Adipocyte (in vitro differentiated cells): ENCODE data around the gene CAMK1G.

Experiments used
- DNase-seq: peaks from one replicate; pipeline ENCODE4 v3.0.0-alpha.2; 2015; ENCODE audit warnings: low read depth
- H3K27me3 ChIP-seq: replicated peaks from 2 replicates; pipeline ENCODE4 v1.7.0; 2013; ENCODE audit warnings: mild to moderate bottlenecking, low read length, moderate library complexity; ENCODE audit not compliant: control insufficient read depth, insufficient read depth
- H3K36me3 ChIP-seq: 2 replicates; pipeline ENCODE4 v1.7.0; 2013; ENCODE audit warnings: low read length, mild to moderate bottlenecking, moderate library complexity; ENCODE audit not compliant: control insufficient read depth, insufficient read depth, severe bottlenecking
- H3K4me1 ChIP-seq: 2 replicates; pipeline ENCODE4 v1.7.0; 2013; ENCODE audit warnings: mild to moderate bottlenecking, low read length, moderate library complexity; ENCODE audit not compliant: control insufficient read depth, insufficient read depth
- H3K4me3 ChIP-seq: 2 replicates; pipeline ENCODE4 v1.7.0; 2013; ENCODE audit warnings: mild to moderate bottlenecking, low read length, moderate library complexity
- H3K9ac ChIP-seq: 2 replicates; pipeline ENCODE4 v1.7.0; 2013; ENCODE audit warnings: mild to moderate bottlenecking, low read length, moderate library complexity
- H3K9me3 ChIP-seq: 2 replicates; pipeline ENCODE4 v1.7.0; 2013; ENCODE audit warnings: mild to moderate bottlenecking, low read length, moderate library complexity; ENCODE audit not compliant: control insufficient read depth

Gene CAMK1G

GRCh38 chr1:209601809-209602657, 18.5 kb downstream of the CAMK1G start:
- peak; percentile 81 for DNase-seq
- no peak overlapping the region for H3K4me3 ChIP-seq
- H3K27me3 ChIP-seq = no peaks in the 10 kb centered on the region
- H3K4me1 ChIP-seq = peaks cover 2% of the 10 kb centered on the region
- no peaks in the 10 kb centered on the region for H3K9me3 ChIP-seq
- H3K36me3 ChIP-seq = no peaks in the 10 kb centered on the region
- H3K9ac ChIP-seq = no peak overlapping the region

DNA sequence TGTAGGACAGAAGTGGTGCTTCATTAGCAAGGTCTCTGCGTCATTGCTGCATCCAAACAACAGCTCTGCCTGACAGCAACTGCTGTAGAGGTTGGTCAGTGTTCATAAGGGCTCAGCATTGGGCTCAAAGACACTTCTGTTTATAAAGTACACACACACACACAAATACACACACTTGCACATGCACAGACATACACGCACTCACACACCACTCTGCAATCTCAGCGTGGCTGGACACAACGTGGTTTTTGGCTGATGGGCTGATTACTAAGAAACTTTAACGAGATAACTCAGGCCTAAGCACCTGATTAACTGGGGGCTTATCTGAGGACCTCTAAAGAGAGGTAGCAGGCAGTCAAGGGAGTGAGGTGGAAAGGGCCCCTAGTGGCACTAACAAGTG, 20.4 kb downstream of the CAMK1G start:
- no peak overlapping the region for H3K9ac ChIP-seq
- no peak for DNase-seq
- no peaks in the 10 kb centered on the region for H3K27me3 ChIP-seq
- no peaks in the 10 kb centered on the region for H3K9me3 ChIP-seq
- H3K4me1 ChIP-seq = peaks cover 8% of the 10 kb centered on the region
- H3K4me3 ChIP-seq = no peak overlapping the region
- no peaks in the 10 kb centered on the region for H3K36me3 ChIP-seq

- Histone ChIP-seq H3K9me3 (no peaks in the 10 kb centered on the region), H3K36me3 (no peaks in the 10 kb centered on the region), H3K4me3 (no peak overlapping the region), H3K27me3 (no peaks in the 10 kb centered on the region), H3K9ac (no peak overlapping the region), H3K4me1 (peaks cover 7% of the 10 kb centered on the region)
- peak; percentile 40 for DNase-seq
Observed at GRCh38 chr1:209607102-209607794, 23.7 kb downstream of the CAMK1G start.

DNA sequence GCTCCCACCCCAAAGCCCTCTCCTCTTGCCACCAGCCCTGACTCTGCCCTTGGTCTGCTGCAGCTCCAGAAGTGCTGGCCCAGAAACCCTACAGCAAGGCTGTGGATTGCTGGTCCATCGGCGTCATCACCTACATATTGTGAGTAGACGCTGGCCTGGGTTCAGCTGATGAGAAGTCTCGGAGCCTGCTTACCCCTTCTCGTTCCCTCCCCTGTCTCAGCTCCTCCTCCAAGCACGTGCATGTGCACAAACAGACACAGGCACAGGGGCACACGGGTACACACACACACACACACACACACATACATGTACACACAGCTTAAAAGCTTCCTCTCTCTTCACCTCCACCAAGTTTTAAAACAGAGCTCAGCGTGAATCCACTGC, 24.3 kb downstream of the CAMK1G start:
- Histone ChIP-seq H3K9me3 (no peaks in the 10 kb centered on the region), H3K4me1 (peaks cover 6% of the 10 kb centered on the region), H3K9ac (no peak overlapping the region), H3K27me3 (no peaks in the 10 kb centered on the region), H3K4me3 (no peak overlapping the region), H3K36me3 (no peaks in the 10 kb centered on the region)
- no peak for DNase-seq

GRCh38 chr1:209609041-209609790, 25.7 kb downstream of the CAMK1G start:
- Histone ChIP-seq H3K27me3 (no peaks in the 10 kb centered on the region), H3K4me3 (no peak overlapping the region), H3K4me1 (peaks cover 6% of the 10 kb centered on the region), H3K9me3 (no peaks in the 10 kb centered on the region), H3K9ac (no peak overlapping the region), H3K36me3 (no peaks in the 10 kb centered on the region)
- no peak for DNase-seq

GRCh38 chr1:209609791-209610630, 26.5 kb downstream of the CAMK1G start:
- no peaks in the 10 kb centered on the region for H3K27me3 ChIP-seq
- H3K4me3 ChIP-seq = no peak overlapping the region
- H3K36me3 ChIP-seq = peaks cover 6% of the 10 kb centered on the region
- no peaks in the 10 kb centered on the region for H3K9me3 ChIP-seq
- H3K4me1 ChIP-seq = peaks cover 6% of the 10 kb centered on the region
- no peak overlapping the region for H3K9ac ChIP-seq
- DNase-seq = no peak

DNA sequence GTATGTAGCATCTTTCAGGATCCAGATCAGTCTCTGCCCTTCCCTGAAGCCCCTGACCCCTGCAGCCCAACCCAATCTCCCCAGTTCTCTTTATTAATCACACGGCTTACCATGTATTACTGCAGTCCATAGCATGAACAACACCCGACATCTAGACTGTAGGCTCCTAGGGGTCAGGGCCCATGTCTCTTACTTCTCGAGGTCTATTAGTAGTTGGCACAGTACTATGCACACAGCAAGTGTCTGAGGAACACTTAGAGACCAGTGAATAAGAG, 27.1 kb downstream of the CAMK1G start:
- Histone ChIP-seq H3K4me1 (peaks cover 6% of the 10 kb centered on the region), H3K9me3 (no peaks in the 10 kb centered on the region), H3K36me3 (peaks cover 9% of the 10 kb centered on the region), H3K27me3 (no peaks in the 10 kb centered on the region), H3K9ac (no peak overlapping the region), H3K4me3 (no peak overlapping the region)
- no peak for DNase-seq

DNA sequence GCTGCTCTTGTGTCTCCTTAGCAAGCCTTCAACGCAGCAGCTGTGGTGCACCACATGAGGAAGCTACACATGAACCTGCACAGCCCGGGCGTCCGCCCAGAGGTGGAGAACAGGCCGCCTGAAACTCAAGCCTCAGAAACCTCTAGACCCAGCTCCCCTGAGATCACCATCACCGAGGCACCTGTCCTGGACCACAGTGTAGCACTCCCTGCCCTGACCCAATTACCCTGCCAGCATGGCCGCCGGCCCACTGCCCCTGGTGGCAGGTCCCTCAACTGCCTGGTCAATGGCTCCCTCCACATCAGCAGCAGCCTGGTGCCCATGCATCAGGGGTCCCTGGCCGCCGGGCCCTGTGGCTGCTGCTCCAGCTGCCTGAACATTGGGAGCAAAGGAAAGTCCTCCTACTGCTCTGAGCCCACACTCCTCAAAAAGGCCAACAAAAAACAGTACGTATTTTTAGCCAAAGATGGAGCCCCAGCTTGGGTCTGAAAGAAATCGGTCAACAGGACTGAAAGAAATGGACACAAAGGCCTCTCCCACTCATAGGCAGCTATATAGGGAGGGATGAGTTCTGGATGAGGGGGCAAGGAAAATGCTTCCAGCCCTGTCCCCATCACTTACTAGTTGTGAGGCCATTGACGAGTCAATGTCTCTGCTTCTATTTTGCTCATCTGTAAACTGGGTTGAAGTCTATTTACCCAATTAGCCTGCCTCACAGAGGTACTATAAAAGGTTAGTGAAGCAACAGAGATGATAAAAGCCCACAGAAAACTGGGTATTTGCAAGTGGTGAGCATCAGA, 28.5 kb downstream of the CAMK1G start:
- H3K9ac ChIP-seq = no peak overlapping the region
- peaks cover 6% of the 10 kb centered on the region for H3K4me1 ChIP-seq
- H3K36me3 ChIP-seq = peaks cover 19% of the 10 kb centered on the region
- H3K9me3 ChIP-seq = no peaks in the 10 kb centered on the region
- H3K4me3 ChIP-seq = no peak overlapping the region
- no peak for DNase-seq
- no peaks in the 10 kb centered on the region for H3K27me3 ChIP-seq

DNA sequence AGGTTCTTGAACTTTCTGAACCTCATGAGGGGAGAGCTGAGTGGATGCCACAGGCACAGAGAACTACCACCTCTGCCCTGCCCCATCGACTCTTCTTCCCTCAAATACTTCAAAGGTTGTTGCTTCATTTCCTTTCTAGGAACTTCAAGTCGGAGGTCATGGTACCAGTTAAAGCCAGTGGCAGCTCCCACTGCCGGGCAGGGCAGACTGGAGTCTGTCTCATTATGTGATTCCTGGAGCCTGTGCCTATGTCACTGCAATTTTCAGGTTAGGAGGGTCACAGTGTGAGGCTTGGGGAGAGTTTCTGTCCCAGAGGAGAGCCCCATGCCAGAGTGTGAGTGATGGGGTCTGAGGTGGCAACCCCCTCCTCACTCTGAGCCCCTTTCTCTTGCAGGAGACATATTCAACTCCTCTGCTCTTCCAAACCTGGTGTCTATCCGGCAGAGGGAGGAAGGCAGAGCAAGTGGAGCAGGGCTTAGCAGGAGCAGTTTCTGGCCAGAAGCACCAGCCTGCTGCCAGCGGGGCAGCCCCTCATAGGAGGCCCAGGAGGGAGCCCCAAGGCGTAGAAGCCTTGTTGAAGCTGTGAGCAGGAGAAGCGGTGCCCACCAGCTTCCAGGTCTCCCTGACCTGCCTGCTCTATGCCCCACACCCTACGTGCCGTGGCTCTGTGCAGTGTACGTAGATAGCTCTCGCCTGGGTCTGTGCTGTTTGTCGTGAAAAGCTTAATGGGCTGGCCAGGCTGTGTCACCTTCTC, 29.3 kb downstream of the CAMK1G start:
- no peak overlapping the region for H3K4me3 ChIP-seq
- DNase-seq = no peak
- H3K9me3 ChIP-seq = no peaks in the 10 kb centered on the region
- no peak overlapping the region for H3K9ac ChIP-seq
- no peaks in the 10 kb centered on the region for H3K27me3 ChIP-seq
- H3K36me3 ChIP-seq = peaks cover 27% of the 10 kb centered on the region
- H3K4me1 ChIP-seq = no peaks in the 10 kb centered on the region
